Daoy (cell line): ENCODE data around the gene KIRREL3. TPM values are rescaled to one million over a fixed set of nuclear protein-coding genes. Genes with fewer than 3 reads are reported as not detected.

ENCODE experiments used
- DNase-seq: peaks from one replicate; pipeline ENCODE4 v3.0.0-alpha.2; 2015; ENCODE audit warnings: low read depth
- total RNA-seq: library from RNA; depleted of rRNA; stranded (reverse); fragments of >200 nt; shearing (Covaris generic); gene quantifications from 2 replicates; pipeline ENCODE4 v1.2.3, GENCODE V29; 2014

KIRREL3 gene
- total RNA-seq, 1 experiment from 2014 or later = 2.4 TPM

DNA sequence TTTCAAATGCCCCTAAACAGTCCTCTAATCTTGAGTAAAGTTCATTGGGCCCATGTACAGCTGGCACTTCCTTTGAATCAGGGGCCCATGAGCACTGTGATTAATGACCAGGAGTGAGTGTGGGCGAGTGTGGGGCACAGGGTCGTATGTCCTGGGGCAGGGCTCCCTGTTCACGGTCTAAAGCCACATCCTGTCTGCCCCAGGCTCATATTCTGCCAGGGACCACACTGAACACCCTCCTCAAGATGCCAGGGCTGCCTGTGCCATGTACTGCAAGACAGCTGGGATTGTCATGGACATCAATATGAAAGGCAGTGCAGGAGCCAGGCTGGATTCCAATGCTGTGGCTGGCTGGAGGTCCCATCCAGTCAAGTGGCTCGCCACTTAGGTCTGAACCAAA lies 130.5 kb downstream of the KIRREL3 start:
- DNase-seq = no peak

DNA sequence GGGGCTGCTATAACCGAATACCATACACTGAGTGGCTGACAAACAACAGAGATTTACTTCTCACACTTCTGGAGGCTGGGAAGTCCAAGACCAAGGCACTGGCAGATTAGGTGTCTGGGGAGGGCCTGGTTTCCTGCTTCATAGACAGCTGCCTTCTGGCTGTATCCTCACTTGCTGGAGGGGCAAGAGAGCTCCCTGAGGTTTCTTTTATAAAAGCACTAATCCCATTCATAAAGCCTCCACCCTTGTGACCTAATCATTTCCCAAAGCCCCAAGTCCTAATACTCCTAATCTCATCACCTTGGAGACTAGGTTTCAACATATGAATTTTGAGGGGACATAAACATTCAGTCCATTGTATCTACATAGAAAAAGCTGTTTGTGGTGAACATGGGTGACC lies 131.8 kb downstream of the KIRREL3 start:
- no peak for DNase-seq

DNA sequence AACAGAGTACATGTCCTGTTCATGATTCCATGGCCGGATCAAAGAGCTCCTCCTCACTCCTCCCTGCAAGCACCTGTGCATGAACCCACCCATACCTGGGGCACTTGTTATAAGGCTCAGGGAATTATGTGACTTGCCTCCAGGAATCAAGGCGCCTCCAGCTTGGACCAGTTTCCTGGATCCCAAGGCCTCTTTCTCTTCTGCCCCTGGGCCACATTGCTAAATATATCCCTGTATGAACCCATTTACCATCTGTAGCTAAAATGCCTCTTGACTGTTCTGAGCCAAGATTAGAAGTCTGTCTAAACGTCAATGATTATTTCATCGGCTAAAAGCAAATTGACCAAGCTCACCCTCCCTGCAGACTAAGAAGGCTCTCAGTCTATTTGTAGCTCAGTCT lies 135.6 kb downstream of the KIRREL3 start:
- DNase-seq = no peak

DNA sequence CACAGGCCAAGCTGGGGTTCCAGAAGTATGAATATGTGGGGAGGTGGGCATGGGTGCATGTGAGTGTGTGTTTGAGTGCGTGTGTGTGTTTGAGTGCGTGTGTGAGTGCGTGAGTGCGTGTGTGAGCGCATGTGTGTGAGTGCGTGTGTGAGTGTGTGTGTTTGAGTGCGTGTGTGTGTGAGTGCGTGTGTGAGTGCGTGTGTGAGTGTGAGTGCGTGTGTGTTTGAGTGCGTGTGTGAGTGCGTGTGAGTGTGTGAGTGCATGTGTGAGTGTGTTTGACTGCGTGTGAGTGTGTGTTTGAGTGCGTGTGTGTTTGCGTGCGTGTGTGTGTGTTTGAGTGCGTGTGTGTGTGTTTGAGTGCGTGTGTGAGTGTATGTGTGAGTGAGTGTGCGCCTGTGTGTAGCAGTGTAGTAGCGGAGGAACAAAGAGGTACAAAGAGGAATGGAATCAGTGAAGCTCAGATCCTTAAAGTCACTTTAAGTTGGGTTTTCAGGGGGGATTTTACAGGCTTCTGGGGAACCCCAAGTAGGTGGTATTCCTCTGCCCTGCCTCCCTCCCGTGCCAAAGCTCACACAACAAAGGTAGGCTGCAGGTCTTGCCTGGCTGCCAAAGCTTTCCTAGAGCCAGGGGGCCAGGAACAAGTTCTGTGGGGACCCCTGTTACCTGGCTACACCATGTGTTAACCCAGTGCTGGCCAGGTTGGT lies 137.1 kb downstream of the KIRREL3 start:
- no peak for DNase-seq

DNA sequence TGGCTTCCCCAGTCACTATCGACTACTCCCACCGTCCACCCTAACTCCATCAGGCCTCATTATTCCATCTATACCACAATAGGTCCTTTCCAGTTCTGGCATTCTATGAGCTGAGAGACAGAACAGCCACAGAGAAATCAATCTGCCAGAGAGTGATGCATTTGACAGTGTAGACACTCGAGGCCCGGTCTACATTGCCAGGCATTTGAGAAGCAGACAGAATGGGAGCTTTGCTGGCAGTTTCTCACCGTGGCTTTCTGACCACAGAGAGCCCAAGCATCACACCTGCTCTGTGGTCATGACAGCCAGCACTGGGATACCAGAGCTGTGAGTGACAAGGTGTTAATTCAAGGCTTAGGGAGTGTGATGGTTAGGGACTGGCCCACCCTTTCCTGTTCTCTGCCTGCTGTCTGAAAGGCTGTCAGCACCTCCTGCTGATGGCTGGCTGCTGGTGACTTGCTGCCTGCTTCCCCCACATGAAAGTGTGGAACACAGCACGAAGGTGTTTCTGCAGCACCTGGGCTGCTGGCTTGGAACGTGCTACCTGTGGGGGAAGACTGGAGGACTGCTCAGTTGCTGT lies 137.8 kb downstream of the KIRREL3 start:
- DNase-seq = peak; percentile 10

DNA sequence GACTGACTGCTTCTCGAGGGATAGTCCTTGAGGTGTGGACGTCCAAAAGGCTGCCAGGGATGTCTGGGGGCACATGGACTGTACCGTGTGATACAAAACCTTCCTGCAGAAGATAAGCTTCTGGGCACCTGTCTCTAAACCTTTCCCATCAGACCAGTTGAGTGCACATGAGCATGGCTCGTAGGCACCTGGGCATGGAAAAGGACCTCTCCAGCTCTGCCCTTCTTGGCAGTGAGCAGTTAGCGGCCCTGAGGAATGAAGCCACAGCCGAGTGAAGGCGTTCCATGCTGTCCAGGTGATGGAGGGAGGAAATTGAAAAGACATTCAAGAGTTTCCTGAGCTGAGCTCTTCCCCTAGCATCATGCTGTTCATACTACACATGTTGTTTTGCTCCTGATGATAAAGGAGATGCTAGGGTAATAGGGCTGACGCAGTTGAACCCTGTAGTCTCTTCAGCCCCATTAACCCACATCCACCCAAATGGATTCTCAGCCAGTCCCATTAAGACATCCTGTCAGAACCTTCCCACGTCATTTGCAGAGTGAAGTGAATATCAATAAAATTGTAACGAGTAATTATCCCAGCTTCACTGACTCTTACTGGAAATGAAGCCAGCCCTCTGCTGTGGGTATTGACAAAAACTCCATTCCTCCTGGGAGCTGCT lies 138.6 kb downstream of the KIRREL3 start:
- DNase-seq = no peak

DNA sequence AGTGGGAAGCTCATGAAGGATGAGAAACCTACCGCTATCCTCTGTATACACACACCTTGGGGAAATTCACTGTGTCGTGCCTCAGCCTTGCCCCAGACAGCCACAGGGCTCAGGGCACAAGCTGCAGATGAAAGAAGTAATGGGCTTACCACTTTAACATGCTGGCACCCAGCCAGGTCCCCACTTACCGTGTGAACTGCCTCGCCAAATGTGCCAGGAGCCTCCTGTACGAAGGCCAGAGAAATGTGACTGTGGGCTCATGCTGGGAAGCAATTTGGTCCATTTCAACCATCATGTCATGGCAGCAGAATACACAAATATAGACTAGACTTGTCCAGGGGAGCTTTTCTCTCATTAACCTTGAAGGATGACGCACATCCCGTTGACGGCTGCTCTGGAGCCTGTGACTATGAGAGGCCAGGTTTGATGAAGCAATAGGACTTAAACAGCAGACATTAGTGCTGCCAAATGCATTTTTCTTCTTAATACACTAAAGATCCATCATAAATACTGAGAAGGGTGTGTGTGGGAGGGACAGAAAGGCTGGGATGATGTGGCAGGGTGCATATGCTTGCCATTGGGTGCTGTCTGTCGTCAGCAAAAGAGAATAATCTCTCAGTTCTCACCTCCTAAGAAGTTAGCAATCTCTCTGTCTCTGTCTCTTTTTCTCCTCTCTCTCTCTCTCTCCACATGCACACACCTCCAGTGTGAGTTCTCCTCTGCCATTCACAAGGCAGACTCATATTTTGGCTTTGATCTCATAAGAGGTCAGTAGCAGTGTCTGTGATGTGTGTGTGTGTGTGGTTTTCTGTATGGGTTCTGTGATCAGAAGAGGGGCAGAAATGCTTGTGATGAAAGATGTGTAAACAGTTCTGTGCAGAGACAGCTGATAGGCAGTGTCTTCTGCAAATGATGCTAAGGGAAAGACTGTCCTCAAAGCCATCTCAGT lies 142.4 kb downstream of the KIRREL3 start:
- DNase-seq = peak; percentile 60

DNA sequence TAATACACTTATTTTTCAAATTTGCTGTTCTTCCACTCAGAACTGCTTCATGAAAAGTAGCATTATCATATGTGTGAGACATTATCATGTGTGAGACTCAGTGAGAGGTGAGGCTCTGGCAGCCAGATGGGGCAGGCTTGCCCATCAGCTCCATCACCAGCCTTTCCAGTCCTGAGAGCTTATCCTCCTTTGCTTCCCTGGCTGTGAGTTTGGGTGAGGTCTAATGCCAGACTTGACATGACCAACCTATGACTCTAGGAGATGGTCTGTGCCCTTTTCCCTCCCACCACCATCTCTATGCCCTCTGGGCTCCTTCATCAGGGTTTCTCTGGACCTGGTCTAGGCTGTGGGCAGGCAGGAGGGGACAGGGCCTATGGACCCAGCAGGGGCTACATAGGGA lies 145.0 kb downstream of the KIRREL3 start:
- DNase-seq = no peak

DNA sequence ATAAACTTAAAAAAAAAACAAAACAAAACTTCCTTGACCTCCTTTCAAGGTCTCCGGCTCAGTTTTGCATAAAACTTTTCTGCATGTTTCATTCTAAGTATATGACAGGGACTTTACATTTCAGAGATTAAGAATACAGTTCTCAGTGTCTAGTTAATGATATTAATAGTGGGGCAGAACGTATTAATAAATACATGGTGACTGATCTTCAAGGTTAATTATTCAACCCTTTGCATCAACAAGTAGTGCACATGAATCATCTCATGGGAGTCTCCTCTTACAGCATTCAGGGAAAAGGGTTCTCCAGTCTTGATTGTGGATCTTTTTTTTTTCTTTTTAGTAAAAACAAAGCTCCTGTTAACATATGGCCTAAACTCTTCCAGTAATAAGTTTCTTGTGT lies 146.8 kb downstream of the KIRREL3 start:
- DNase-seq = no peak

DNA sequence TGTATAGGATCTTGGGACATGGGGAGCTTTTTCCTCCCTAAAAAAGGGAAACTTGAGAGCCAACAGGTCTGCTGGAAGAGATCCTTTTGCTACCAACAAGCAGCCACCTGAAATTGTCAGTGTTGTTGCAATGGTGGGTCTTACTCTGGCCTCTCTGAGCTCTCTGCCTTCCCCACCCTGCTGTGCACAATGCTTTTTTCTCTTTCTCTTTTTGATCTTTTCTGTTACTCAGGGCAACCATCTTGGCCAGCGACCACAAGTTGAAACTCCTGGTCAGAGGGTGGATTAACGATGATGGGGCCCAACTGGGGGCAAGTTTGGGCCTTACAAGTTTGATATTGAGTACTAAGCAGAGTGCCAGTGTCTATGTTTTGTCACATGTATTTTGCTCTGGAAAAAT lies 155.8 kb downstream of the KIRREL3 start:
- no peak for DNase-seq

DNA sequence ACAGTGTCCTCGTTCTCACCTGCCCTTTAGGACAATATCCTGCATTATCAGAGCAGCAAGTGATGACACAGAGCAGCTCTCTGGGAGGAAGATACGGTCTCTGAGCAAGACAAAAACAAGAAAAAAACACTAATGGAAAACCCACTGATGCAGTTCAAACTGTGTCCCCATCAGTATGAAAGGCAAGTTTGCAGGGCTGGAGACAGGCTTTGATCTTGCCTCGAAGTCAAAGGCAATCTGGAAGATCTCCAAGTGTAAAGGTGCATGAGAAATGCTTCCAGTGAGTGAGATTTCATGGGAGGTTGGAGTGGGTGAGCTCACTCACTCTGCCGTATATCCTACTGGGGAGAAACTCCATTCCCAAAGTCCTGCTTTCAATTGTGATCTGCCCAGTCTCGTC lies 157.5 kb downstream of the KIRREL3 start:
- no peak for DNase-seq

DNA sequence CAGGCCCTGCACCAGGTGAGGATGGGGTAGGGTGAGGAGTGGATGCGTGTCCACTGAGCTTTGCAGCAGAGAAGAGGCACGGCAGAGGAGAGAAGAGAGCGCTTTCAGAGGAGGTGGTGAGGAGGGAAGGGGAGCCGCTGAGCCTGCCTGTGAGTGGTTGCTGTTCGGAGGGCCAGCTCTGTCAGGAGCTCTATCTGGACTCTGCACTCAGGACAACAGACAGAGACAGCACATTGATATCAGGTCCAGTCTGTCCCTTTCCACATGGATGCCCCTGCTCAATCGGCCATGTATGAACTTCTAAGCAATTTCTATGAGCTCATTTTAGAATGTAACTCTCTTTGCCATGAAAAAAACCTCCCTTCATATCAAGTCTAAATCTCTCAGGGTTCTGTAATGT lies 158.6 kb downstream of the KIRREL3 start:
- DNase-seq = no peak

DNA sequence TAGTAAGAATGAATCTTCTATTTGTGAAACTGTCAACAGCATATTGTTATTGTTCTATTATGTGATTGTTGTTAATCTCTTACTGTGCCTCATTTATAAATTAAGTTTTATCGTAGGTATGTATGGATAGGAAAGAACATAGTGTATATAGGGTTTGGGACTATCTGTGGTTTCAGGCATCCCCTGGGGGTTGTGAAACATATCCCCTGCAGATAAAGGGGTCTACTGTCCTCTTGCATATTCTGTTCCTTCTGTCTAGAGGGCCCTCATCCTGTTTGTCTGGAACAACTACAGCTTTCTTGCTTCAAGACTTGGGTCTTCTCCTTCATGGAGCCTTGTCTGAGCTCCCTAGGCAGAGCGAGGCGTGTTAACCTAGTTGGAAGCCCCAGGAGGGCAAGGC lies 159.6 kb downstream of the KIRREL3 start:
- no peak for DNase-seq

DNA sequence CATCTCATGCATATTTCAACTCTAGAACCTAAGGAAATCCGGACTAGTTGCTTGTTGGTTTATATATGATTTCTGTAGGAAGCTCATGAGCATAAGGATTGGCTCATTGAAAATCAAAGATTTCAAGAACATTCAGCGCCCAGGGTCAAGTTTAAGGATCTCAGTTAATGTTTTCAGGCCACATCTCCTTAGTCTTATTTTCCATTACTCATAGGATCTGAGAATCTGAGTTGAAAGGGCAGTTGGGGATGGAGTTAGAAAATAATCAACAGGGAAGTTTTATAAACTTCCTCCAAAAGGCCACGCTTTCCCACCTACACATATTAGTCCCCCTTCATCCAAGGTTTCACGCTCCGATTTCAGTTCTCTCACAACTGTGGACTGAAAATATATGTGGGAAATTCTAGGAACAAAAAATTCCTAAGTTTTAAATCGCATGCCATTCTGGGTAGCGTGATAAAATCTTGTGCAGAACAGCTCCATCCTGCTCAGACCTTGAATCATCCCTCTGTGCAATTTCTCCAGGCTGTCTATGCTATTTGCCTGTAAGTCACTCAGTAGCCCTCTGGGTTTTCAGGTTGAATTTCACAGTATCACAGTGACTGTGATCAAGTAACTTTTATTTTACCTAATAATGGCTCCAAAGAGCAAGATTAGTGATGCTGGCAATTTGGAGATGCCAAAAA lies 160.2 kb downstream of the KIRREL3 start:
- no peak for DNase-seq

DNA sequence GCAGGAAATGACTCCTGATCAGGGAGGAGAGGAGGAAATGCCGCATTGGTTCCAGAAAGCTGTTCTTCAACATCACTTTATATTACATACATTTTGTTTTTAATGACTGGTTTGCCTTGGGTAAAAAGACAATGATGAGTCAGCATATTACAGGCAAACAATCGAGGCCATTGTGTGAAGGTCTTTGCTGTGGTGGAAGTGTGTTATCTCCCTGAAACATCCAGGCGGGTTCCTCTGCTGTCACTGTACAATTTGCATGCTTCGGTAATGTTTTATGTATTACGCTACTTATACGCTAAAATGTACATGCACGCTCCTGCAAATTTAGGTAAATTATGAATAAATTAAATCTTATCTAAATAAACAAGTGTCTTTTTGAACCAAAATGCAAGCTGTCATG lies 161.1 kb downstream of the KIRREL3 start:
- DNase-seq = no peak

DNA sequence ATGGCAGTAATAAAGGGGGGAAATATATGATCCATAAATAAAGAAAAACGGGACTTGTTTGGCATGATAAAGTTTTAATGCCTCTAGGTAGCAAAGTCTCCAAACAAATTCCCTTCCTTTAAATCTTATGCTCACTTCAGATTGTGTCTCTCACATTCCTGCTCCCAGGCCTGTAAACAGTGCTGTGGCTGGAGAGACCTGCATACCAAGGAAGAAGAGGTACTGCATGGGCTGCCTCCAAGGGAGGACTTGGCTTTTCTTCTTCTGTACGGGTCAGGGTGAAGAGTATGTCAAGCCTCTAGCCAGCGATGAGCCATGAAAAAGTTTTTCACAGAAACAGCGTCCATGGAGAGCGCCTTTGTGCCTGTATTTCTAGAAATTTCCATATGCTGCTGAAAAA lies 161.8 kb downstream of the KIRREL3 start:
- DNase-seq = no peak

DNA sequence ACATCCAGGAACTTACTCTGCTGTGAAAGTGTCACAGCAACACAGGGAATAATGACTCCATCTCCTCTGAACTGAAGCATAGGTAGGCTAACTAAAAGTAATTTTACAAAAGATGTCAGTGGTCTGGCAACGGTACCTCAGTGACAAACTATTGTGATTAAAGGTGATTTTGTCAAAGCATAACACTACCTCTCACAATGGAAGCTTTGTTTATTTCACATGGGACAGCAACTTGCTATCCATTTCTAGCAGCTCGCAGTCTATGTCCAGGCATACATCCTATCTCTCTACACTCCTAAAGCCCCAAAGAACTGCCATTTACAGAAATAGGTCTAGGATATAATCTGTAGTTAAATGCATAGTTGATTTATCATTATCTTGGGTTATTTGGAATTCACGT lies 163.0 kb downstream of the KIRREL3 start:
- no peak for DNase-seq

DNA sequence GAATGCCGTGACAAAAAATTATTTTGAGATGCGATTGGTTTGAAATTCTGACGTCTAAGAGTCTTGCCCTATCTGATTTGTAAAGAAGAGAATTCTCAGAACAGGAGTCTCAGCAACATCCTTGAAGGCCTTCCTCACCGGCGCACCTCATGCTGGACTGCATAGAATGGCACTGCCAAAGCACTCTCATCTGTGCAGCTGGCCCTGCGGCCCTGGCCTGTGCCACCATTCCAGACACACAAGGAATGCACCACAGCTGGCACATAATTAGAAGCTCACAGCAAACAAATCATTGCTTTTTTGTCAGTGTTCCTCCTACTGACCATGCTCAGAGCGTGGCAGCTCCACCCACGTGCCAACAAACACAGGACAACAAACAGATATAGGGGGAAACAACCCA lies 166.0 kb downstream of the KIRREL3 start:
- DNase-seq = peak; percentile 22

DNA sequence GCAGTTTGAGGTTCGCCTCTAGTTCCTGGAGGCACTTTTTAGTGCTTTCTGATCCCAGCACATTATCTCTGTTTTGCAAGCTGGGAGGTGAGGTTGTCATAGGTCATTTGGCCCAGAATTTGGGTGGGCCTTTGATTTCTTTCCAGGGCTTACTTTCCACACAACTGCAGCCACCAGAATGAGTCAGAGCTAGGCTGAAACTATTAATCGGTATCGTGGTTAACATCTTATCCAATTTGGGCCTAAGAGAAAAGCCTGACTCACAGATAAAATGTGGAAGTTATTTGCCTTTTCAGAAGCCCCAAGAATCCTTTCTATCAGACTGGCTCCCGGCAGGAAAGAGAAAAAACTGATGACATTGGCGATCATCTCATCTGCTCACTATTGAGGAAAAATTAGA lies 166.4 kb downstream of the KIRREL3 start:
- DNase-seq = peak; percentile 86

DNA sequence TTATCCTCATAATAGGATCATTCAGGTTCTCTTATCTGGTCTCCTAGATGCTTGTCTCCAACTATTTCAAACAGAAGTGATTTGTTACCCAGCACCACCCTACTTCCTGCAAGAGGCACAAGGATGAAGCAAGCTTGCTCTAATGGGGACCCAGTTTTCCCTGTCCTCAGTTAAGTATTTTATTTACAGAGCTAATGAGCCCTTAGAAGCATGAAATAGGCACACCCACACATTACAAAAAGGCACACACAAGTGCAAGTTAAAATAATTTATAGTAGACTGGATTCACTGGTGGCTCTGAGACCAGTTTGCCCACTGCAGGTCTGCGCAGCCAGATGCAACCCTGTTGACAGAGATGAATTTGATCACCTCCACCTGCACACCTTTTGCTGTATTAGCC lies 167.5 kb downstream of the KIRREL3 start:
- DNase-seq = no peak

DNA sequence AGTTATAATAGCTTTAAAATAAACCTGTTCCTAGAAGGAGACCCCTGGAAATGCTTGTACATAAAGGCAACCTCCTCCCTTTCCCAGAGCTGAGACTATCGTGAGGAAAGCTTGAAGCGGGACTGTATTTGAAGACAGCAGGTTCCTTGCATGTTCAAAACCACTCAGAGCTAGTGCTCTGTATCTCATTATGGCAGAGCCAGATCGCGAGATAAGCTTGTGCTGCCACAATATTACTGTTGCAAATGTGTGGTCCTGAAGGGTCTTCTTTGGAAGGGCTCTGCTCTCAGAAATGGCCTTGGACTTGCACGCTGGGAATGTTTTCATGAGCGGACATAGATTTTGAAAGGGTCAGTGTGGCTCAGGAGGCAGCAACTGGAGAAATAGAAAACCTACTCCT lies 168.2 kb downstream of the KIRREL3 start:
- DNase-seq = no peak
